ENCODE results near the gene MARK3. TPM values are rescaled to one million over a fixed set of nuclear protein-coding genes. Genes with fewer than 3 reads are reported as not detected.
A peak's percentile ranks its signal among the peaks of the same experiment; 100 is the strongest.

Gene MARK3
- total and polyA plus RNA-seq, 9 donors: 54.7 to 83.3 (median 59.1) TPM

DNA sequence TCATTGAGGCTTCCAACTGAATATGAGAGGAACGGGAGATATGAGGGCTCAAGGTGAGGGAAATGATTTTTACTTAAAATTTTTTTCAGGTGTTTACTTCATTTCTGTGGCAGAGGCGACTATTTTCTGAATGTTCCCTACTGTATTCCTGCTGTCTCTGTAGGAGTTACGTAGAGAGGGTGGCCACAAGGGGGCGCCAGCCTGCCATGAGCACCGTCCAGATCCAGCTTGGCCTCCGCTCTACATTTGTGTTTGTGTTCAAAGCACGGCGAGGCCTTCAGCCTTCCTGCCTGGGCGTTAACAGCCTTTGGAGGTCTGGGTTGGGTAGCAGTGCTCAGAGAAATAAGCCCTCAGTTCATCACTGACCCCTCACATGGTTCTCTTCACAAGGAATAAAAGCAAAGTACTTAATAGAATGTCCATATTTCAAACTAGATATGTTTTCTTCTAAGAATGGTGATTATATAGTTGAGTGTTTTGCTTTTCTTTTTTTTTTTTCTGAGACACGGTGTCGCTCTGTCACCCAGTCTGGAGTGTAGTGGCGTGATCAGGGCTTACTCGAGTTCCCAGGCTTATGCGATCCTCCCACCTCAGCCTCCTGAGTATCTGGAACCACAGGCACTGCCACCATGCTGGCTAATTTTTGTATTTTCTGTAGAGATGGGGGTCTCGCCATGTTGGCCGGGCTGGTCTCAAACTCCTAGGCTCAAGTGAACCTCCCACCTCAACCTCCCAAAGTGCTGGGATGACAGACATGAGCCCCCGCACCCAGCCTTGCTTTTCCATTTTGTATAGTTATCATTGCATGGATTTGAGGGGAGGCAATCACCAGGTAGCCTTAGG is 115.2 kb downstream of the MARK3 start:
- Histone ChIP-seq H3K4me3 (ENCODE audit: low read length) (no peak overlapping the region), H3K9me3 (replicated peaks; ENCODE audit: control insufficient read depth, low read depth, low read length) (no peaks in the 10 kb centered on the region), H3K4me1 (ENCODE audit: control insufficient read depth, insufficient read depth, low read length) (no peaks in the 10 kb centered on the region), H3K27me3 (ENCODE audit: control insufficient read depth, insufficient read depth, low read length) (no peaks in the 10 kb centered on the region), H3K27ac (ENCODE audit: low read length) (no peak overlapping the region), H3K36me3 (ENCODE audit: control insufficient read depth, insufficient read depth, low read length) (peaks cover 68% of the 10 kb centered on the region)
- WGBS (ENCODE audit: insufficient coverage): 14% methylated on average over 1 of the region's 17 CpGs
- peak; percentile 89 for DNase-seq

DNA sequence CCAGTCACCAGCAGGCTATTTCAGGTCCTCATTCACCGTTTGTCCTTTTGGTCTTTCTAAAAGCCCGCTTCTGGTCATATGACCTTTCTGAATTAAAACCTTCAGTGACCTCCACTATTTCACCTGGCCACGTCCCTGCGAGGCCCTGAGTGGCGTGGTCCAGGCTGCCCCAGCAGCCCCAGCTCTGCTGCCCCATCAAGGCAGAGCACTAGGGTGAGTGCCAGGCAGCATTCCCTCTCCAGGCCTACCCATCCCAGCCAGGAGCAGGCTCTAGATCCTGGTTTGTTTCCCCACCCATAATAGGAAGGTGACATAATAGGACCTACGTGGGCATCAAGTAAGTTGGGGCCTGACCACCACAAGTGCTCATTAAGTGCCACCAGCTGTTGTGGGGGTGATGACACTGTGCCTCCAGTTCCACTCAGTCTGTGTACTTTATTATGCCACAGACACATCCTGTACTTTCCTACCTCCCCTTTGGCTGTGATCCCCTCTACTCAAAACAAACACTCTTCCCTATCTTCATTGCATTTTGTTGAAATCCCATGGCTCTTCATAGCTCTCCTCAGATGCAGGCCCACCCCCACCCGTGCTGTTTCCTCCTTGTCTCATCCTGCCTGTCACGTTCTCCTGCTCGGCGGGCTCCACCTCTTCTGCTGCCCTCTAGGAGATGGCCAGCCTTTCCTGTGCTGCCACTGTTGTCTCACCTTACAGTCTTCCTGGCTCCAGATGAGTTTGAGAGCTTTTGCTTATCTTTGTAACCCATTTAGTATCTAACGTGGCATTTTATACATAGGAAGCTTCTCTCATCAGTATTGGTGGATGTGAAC is 116.0 kb downstream of the MARK3 start:
- Histone ChIP-seq H3K4me3 (ENCODE audit: low read length) (no peak overlapping the region), H3K27me3 (ENCODE audit: control insufficient read depth, insufficient read depth, low read length) (no peaks in the 10 kb centered on the region), H3K4me1 (ENCODE audit: control insufficient read depth, insufficient read depth, low read length) (no peaks in the 10 kb centered on the region), H3K27ac (ENCODE audit: low read length) (no peak overlapping the region), H3K36me3 (ENCODE audit: control insufficient read depth, insufficient read depth, low read length) (peaks cover 68% of the 10 kb centered on the region), H3K9me3 (replicated peaks; ENCODE audit: control insufficient read depth, low read depth, low read length) (no peaks in the 10 kb centered on the region)
- WGBS (ENCODE audit: insufficient coverage): 90% methylated on average over 7 of the region's 11 CpGs
- no peak for DNase-seq

DNA sequence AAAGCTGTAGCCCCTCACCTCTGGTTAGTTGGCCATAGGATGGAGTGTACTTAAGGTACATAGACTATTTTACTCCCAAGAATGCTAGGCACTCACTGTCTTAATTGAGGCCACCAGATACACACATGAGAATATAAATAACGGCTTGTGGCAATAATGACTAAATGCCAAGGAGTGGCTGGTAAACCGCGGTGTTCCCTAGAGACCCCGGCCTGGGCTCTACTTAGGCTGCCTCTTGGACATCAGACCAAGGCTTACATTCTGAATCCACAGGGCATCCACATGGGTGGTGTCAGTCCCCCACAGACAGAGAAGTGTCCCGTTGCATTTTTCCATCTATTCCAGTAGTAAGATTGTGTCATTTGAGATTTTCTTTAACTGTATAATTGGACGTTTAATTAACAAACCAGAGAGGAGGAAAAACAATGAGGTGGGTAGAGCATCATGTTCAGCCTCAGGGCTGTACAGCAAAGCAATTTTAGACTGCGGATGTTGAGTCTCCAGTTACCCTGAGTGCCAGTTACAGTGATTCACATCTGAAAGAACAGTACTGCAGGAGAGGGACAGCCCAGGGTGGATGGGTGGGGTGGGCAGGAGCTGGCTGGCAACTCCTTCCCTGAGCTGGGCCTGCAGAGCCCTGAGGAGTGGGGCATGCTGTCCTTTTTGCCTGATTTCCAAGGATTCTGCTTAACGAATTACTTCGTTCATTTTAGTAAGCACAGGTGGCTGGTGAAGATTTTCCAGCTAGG is 116.9 kb downstream of the MARK3 start:
- no peak overlapping the region for H3K4me3 ChIP-seq (ENCODE audit: low read length)

DNA sequence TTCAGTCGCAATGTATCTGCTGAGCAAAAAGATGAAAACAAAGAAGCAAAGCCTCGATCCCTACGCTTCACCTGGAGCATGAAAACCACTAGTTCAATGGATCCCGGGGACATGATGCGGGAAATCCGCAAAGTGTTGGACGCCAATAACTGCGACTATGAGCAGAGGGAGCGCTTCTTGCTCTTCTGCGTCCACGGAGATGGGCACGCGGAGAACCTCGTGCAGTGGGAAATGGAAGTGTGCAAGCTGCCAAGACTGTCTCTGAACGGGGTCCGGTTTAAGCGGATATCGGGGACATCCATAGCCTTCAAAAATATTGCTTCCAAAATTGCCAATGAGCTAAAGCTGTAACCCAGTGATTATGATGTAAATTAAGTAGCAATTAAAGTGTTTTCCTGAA is 117.7 kb downstream of the MARK3 start:
- peaks cover 71% of the 10 kb centered on the region for H3K36me3 ChIP-seq (ENCODE audit: control insufficient read depth, insufficient read depth, low read length)

More for the DNA sequence above, 116.9 kb downstream of the MARK3 start:
- Histone ChIP-seq H3K27ac (ENCODE audit: low read length) (no peak overlapping the region), H3K36me3 (ENCODE audit: control insufficient read depth, insufficient read depth, low read length) (peaks cover 65% of the 10 kb centered on the region), H3K9me3 (replicated peaks; ENCODE audit: control insufficient read depth, low read depth, low read length) (no peaks in the 10 kb centered on the region), H3K27me3 (ENCODE audit: control insufficient read depth, insufficient read depth, low read length) (no peaks in the 10 kb centered on the region), H3K4me1 (ENCODE audit: control insufficient read depth, insufficient read depth, low read length) (no peaks in the 10 kb centered on the region)
- DNase-seq: no peak
- 97% methylated on average over 7 of the region's 9 CpGs for WGBS (ENCODE audit: insufficient coverage)

DNA sequence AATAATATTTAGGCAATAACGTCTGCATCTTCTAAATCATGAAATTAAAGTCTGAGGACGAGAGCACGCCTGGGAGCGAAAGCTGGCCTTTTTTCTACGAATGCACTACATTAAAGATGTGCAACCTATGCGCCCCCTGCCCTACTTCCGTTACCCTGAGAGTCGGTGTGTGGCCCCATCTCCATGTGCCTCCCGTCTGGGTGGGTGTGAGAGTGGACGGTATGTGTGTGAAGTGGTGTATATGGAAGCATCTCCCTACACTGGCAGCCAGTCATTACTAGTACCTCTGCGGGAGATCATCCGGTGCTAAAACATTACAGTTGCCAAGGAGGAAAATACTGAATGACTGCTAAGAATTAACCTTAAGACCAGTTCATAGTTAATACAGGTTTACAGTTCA is 118.1 kb downstream of the MARK3 start:
- H3K4me3 ChIP-seq (ENCODE audit: low read length): no peak overlapping the region
- no peak overlapping the region for H3K27ac ChIP-seq (ENCODE audit: low read length)
- WGBS (ENCODE audit: insufficient coverage): 92% methylated on average over 5 of the region's 12 CpGs
- no peak for DNase-seq
- H3K9me3 ChIP-seq (replicated peaks; ENCODE audit: control insufficient read depth, low read depth, low read length): no peaks in the 10 kb centered on the region
- H3K4me1 ChIP-seq (ENCODE audit: control insufficient read depth, insufficient read depth, low read length): no peaks in the 10 kb centered on the region
- peaks cover 71% of the 10 kb centered on the region for H3K36me3 ChIP-seq (ENCODE audit: control insufficient read depth, insufficient read depth, low read length)
- H3K27me3 ChIP-seq (ENCODE audit: control insufficient read depth, insufficient read depth, low read length): no peaks in the 10 kb centered on the region

More for the DNA sequence above, 117.7 kb downstream of the MARK3 start:
- Histone ChIP-seq H3K9me3 (replicated peaks; ENCODE audit: control insufficient read depth, low read depth, low read length) (no peaks in the 10 kb centered on the region), H3K27me3 (ENCODE audit: control insufficient read depth, insufficient read depth, low read length) (no peaks in the 10 kb centered on the region), H3K4me1 (ENCODE audit: control insufficient read depth, insufficient read depth, low read length) (no peaks in the 10 kb centered on the region), H3K4me3 (ENCODE audit: low read length) (no peak overlapping the region), H3K27ac (ENCODE audit: low read length) (no peak overlapping the region)
- 94% methylated on average over 14 of the region's 18 CpGs for WGBS (ENCODE audit: insufficient coverage)
- DNase-seq: no peak

DNA sequence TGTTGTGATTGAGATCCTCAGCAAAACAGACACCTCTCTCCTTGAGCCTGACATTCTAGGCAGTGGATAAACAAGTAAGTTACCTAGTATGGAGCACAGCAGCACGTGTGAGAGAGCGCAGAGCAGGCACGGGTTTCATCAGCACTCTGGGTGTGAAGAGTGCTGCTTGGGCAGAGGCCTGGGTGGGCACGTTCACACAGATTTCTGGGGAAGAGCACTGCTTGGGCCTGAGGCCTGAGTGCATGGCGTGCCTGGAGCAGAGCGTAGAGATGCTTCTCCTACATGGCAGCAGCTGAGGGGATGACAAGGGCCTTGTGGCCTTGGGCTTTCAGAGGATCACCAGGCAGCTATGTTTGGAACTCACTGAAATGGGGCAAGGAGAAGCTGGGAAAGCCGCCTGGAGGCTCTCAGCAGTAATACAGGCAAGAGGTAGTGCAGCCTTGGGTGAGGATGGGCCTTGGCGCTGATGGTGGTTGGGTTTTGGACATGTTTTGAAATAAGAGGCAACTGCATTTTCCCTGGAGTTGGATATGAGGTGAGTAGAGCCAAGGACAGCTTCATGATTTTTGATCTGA is 119.9 kb downstream of the MARK3 start:
- Histone ChIP-seq H3K9me3 (replicated peaks; ENCODE audit: control insufficient read depth, low read depth, low read length) (no peaks in the 10 kb centered on the region), H3K4me3 (ENCODE audit: low read length) (no peak overlapping the region), H3K36me3 (ENCODE audit: control insufficient read depth, insufficient read depth, low read length) (peaks cover 76% of the 10 kb centered on the region), H3K27me3 (ENCODE audit: control insufficient read depth, insufficient read depth, low read length) (no peaks in the 10 kb centered on the region), H3K4me1 (ENCODE audit: control insufficient read depth, insufficient read depth, low read length) (no peaks in the 10 kb centered on the region), H3K27ac (ENCODE audit: low read length) (no peak overlapping the region)
- 80% methylated on average over 8 of the region's 8 CpGs for WGBS (ENCODE audit: insufficient coverage)
- no peak for DNase-seq

DNA sequence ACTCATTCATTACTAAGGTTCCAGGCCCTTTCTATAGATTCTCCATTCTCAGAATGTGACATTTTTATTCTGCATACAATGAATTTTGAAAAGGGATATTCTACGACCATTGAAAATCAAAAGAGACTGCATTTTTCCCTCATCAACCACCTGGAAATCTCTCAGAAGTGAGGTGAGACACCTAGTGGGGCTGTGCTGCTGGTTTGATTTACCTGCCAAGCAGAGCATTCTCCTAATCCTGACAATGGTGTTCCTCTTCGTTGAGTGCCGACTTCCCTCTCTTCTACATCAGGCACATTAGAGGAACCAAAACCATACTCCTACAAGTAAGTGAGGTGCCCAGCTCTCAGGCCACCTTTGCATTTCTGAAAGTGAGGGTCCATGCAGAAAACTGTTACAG is 122.5 kb downstream of the MARK3 start:
- WGBS (ENCODE audit: insufficient coverage): 83% methylated on average over 1 of the region's 3 CpGs
- H3K4me1 ChIP-seq (ENCODE audit: control insufficient read depth, insufficient read depth, low read length): peaks cover 4% of the 10 kb centered on the region
- H3K4me3 ChIP-seq (ENCODE audit: low read length): no peak overlapping the region
- H3K9me3 ChIP-seq (replicated peaks; ENCODE audit: control insufficient read depth, low read depth, low read length): no peaks in the 10 kb centered on the region
- DNase-seq: no peak
- H3K27me3 ChIP-seq (ENCODE audit: control insufficient read depth, insufficient read depth, low read length): no peaks in the 10 kb centered on the region
- peaks cover 69% of the 10 kb centered on the region for H3K36me3 ChIP-seq (ENCODE audit: control insufficient read depth, insufficient read depth, low read length)
- no peak overlapping the region for H3K27ac ChIP-seq (ENCODE audit: low read length)

DNA sequence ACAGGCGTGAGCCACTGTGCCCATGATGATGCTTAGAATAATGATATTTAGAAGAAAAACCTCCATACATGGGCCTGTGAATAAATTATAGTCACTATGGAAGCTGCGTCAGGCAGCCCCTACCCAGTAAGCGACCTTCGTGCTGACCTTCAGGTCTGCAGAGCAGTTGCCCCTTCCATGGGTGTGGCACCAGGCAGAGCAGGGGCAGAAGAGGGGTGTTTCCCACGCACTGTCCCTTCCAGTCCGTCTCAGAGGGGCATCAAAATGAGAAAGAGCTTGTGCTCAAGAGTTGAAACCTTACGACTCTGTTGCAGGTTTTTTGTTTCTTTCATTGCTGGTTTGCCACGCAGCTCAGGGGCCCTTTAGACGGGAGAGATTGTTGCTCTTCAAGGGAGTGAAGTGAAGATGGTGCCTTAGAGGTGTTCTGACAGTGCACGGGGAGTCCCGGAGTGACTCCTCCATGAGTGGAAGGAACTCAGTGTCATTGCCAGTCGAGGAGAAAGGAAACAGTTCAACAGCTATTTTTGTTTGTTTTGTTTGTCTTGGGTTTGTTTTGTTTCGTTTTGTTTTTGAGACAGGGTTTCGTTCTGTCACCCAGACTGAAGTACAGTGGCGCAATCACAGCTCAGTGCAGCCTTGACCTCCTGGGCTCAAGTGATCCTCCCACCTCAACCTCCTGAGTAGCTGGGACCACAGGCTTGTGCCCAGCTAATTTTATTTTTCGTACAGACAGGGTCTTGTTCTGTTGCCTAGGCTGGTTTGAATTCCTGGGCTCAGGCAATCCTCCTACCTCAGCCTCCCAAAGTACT is 123.5 kb downstream of the MARK3 start:
- no peak for DNase-seq
- Histone ChIP-seq H3K27me3 (ENCODE audit: control insufficient read depth, insufficient read depth, low read length) (no peaks in the 10 kb centered on the region), H3K36me3 (ENCODE audit: control insufficient read depth, insufficient read depth, low read length) (peaks cover 60% of the 10 kb centered on the region), H3K4me1 (ENCODE audit: control insufficient read depth, insufficient read depth, low read length) (peaks cover 13% of the 10 kb centered on the region), H3K27ac (ENCODE audit: low read length) (no peak overlapping the region), H3K4me3 (ENCODE audit: low read length) (no peak overlapping the region), H3K9me3 (replicated peaks; ENCODE audit: control insufficient read depth, low read depth, low read length) (no peaks in the 10 kb centered on the region)
- whole genome bisulfite sequencing (ENCODE audit: insufficient coverage): 88% methylated on average over 13 of the region's 16 CpGs
